Breast epithelium (tissue), 4 donors: ENCODE results near the gene UCK1. TPM values are rescaled to one million over a fixed set of nuclear protein-coding genes. Genes with fewer than 3 reads are reported as not detected.

Source experiments
- DNase-seq, 2 donors: peaks; one replicate each; pipeline ENCODE4 v3.0.0-alpha.2; 2019; ENCODE audit warnings: low spot score in 2 of 2
- H3K27ac ChIP-seq, 2 donors: fragments of 200-600 bp; sonication (generic) in 1 of 2; one replicate each; pipeline ENCODE4 v1.5.1; 2016 to 2019; ENCODE audit warnings: mild to moderate bottlenecking in 1 of 2
- H3K27me3 ChIP-seq, 2 donors: fragments of 200-600 bp; sonication (generic) in 1 of 2; one replicate each; pipeline versions ENCODE4 v1.5.1 to v1.6.0; 2017 to 2019; ENCODE audit warnings: control low read depth in 1 of 2, mild to moderate bottlenecking in 1 of 2
- H3K36me3 ChIP-seq: fragments of 200-600 bp; one replicate; pipeline ENCODE4 v1.5.1; 2019
- H3K4me1 ChIP-seq, 2 donors: fragments of 200-600 bp; sonication (generic); one replicate each; pipeline ENCODE4 v1.5.1; 2016 to 2019; ENCODE audit warnings: control low read depth in 1 of 2
- H3K4me3 ChIP-seq, 3 donors: fragments of 200-600 bp; sonication (generic); 1 replicate in 2 of 3; 2 replicates in 1 of 3; pipeline ENCODE4 v1.5.1; 2016 to 2019; ENCODE audit warnings: mild to moderate bottlenecking in 3 of 3, moderate library complexity in 2 of 3
- H3K9me3 ChIP-seq, 2 donors: fragments of 200-600 bp; sonication (generic) in 1 of 2; one replicate each; pipeline ENCODE4 v1.5.1; 2016 to 2019; ENCODE audit warnings: control low read depth in 1 of 2
- CTCF ChIP-seq, 3 donors: fragments of 450-650 bp; IDR thresholded peaks; one replicate each; pipeline ENCODE4 v1.5.1; 2016 to 2017; ENCODE audit warnings: antibody characterized with exemption in 3 of 3, mild to moderate bottlenecking in 3 of 3, moderate library complexity in 3 of 3
- POLR2A ChIP-seq: fragments of 450-650 bp; IDR thresholded peaks from one replicate; pipeline ENCODE4 v1.6.1; 2016; ENCODE audit warnings: antibody characterized with exemption, mild to moderate bottlenecking, moderate library complexity
- POLR2AphosphoS5 ChIP-seq, 3 donors: sonication (generic); formaldehyde crosslinking; IDR thresholded peaks; one replicate each; pipeline ENCODE4 v1.6.1; 2017; ENCODE audit warnings: antibody characterized with exemption in 3 of 3
- intact Hi-C: fragments of 100-400 bp; cut with DNase I; formaldehyde crosslinking; loops from one replicate; pipeline ENCODE4 v1.15.1; 2023; ENCODE audit warnings: low total_unique reads
- total RNA-seq, 3 donors: library from RNA; depleted of rRNA; stranded (reverse); fragments of >200 nt; gene quantifications; one replicate each; pipeline ENCODE4 v1.1.0, GENCODE V29; 2016

The UCK1 gene
- total RNA-seq, 3 donors from 2014 or later, result 33.4 to 61.0 (median 37.7) TPM

GRCh38 chr9:131490514-131490913, 40.5 kb downstream of the UCK1 start:
- Histone ChIP-seq H3K27me3 (no peaks in the 10 kb centered on the region), H3K9me3 (no peaks in the 10 kb centered on the region), H3K36me3 (peaks cover 30% of the 10 kb centered on the region), H3K4me1 (no peaks in the 10 kb centered on the region), H3K27ac (no peak overlapping the region), H3K4me3 (no peak overlapping the region)
- TF ChIP-seq CTCF (IDR thresholded peaks at IDR 0.05) (no peak), POLR2AphosphoS5 (IDR thresholded peaks at IDR 0.05) (no peak), POLR2A (no peak)
- DNase-seq, result no peak
- intact Hi-C loops, result no loop called here

- intact Hi-C loops, result no loop called here
- no peak for DNase-seq
- Histone ChIP-seq H3K36me3 (peaks cover 28% of the 10 kb centered on the region), H3K4me3 (no peak overlapping the region), H3K4me1 (peaks cover 0 to 21% of the 10 kb centered on the region in 2 donors), H3K27ac (peak overlapping the region; percentile 82 to 84), H3K9me3 (no peaks in the 10 kb centered on the region), H3K27me3 (no peaks in the 10 kb centered on the region)
- TF ChIP-seq POLR2AphosphoS5 (IDR thresholded peaks at IDR 0.05), result no peak
- no peak for TF ChIP-seq CTCF (IDR thresholded peaks at IDR 0.05)
- TF ChIP-seq POLR2A, result no peak
Measured at GRCh38 chr9:131487621-131488031, 43.4 kb downstream of the UCK1 start.

- H3K36me3 ChIP-seq, result peaks cover 28% of the 10 kb centered on the region
Measured at GRCh38 chr9:131487001-131487400, 44.1 kb downstream of the UCK1 start.

GRCh38 chr9:131485728-131486422, 45.2 kb downstream of the UCK1 start:
- Histone ChIP-seq H3K27me3 (no peaks in the 10 kb centered on the region), H3K4me1 (peaks cover 2 to 22% of the 10 kb centered on the region in 2 donors), H3K27ac (peak overlapping the region; percentile 84 to 85), H3K4me3 (no peak overlapping the region), H3K9me3 (no peaks in the 10 kb centered on the region), H3K36me3 (peaks cover 28% of the 10 kb centered on the region)
- intact Hi-C loops, result no loop called here
- TF ChIP-seq POLR2A, result no peak
- no peak for TF ChIP-seq POLR2AphosphoS5 (IDR thresholded peaks at IDR 0.05)
- TF ChIP-seq CTCF (IDR thresholded peaks at IDR 0.05), result no peak
- no peak for DNase-seq

More at GRCh38 chr9:131487001-131487400, 44.1 kb downstream of the UCK1 start:
- Histone ChIP-seq H3K4me1 (peaks cover 0 to 22% of the 10 kb centered on the region in 2 donors), H3K27ac (peak overlapping the region; percentile 82 to 84), H3K9me3 (no peaks in the 10 kb centered on the region), H3K27me3 (no peaks in the 10 kb centered on the region), H3K4me3 (no peak overlapping the region)
- no peak for TF ChIP-seq POLR2A
- TF ChIP-seq POLR2AphosphoS5 (IDR thresholded peaks at IDR 0.05), result no peak
- no peak for TF ChIP-seq CTCF (IDR thresholded peaks at IDR 0.05)
- no peak for DNase-seq
- intact Hi-C loops, result no loop called here

GRCh38 chr9:131485206-131485605, 45.9 kb downstream of the UCK1 start:
- H3K9me3 ChIP-seq, result no peaks in the 10 kb centered on the region
- H3K4me1 ChIP-seq, result peaks cover 2 to 22% of the 10 kb centered on the region in 2 donors
- H3K27me3 ChIP-seq, result no peaks in the 10 kb centered on the region
- peak overlapping the region; percentile 84 to 85 for H3K27ac ChIP-seq
- TF ChIP-seq POLR2AphosphoS5 (IDR thresholded peaks at IDR 0.05) (no peak), CTCF (IDR thresholded peaks at IDR 0.05) (no peak), POLR2A (no peak)
- no peak overlapping the region for H3K4me3 ChIP-seq
- peaks cover 25% of the 10 kb centered on the region for H3K36me3 ChIP-seq
- DNase-seq, result no peak
- intact Hi-C loops, result no loop called here
